Stimulated activated CD8-positive, alpha-beta memory T cell treated with anti-CD3 and anti-CD28 coated beads, Interleukin-4, amount 100 ng/mL, for 48 hours (primary cell): Measurements from ENCODE around the gene FGF2.
"Not testable (repeated sequence)": the region's sequence is repeated elsewhere in the genome, so short reads cannot be mapped to it uniquely, and the experiment has no call there.

ENCODE experiments used
- DNase-seq: peaks from one replicate; pipeline ENCODE4 v3.0.0-alpha.2; 2020

The FGF2 gene

GRCh38 chr4:122898370-122899150 is 71.9 kb downstream of the FGF2 start:
- DNase-seq = no peak

GRCh38 chr4:122899682-122900081 is 73.1 kb downstream of the FGF2 start:
- DNase-seq = no peak

GRCh38 chr4:122900314-122900713 is 73.7 kb downstream of the FGF2 start:
- DNase-seq = no peak

- no peak for DNase-seq
Observed at GRCh38 chr4:122901247-122902010, 74.8 kb downstream of the FGF2 start.

GRCh38 chr4:122903766-122904288 is 77.2 kb downstream of the FGF2 start:
- no peak for DNase-seq

GRCh38 chr4:122906859-122907305 is 80.3 kb downstream of the FGF2 start:
- DNase-seq = no peak

DNA sequence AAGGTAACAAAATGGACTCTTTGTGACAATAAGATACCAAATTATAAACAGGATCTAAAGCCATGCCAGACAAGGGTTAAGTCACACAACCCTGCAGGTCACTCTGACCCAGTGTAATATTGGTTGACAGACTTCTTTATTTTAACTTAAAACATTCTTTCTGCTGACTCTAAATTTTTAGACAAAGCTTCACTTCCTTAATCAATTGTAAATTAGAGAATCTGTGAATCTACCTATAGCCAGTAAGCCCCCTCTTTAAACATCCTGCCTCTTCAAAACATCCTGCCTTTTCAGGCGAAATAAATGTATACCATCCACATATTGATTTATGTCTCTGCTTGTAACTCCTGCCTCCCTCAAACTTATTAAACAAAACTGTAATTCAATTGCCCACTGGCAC is 81.6 kb downstream of the FGF2 start:
- no peak for DNase-seq

GRCh38 chr4:122909683-122910082 is 83.1 kb downstream of the FGF2 start:
- no peak for DNase-seq

DNA sequence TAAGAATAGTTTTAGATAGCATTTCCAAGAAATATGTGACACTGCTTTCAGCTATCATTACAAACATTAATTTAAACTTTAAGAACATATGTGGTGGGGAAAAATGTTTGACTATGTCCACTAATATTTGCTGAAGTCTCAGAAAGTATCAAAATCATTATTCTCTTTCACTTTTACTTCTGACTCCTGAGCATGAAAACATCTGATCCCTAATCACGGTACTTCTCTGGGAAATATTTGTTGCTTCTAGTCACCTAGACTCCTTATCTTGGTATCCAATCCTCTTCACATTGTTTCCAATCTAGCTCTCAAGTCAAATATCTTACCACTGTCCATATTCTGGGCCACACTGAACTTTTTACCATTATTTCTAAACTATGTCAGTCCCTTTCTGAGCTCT is 85.0 kb downstream of the FGF2 start:
- no peak for DNase-seq

DNA sequence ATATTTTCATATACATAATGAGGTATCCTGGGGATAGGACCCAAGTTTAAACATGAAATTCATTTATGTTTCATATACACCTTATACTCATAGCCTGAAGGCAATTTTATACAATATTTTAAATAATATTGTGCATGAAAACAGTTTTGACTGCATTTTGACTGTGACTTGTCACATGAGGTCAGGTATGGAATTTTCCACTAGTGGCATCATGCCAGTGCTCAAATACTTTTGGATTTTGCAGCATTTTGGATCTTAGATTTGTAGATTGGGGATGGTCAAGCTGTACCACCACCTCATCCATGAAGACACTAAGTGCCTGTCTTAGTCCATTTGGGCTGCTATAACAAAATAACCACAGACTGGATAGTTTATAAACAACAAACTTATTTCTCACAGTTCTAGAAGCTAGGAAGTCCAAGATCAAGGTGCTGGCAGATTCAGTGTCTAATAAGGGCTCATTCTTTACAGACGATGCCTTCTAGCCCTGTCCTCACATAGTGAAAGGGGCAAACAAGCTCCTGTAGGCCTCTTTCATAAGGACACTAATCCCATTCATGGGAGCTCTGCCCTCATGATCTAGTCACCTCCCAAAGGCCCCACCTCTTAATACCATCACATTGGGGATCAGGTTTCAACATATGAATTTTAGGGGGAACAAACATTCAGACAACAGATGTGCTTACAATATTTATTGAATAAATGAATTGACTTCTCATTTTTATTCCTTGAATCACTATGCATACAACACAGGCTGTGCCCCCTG is 86.4 kb downstream of the FGF2 start:
- no peak for DNase-seq

GRCh38 chr4:122914292-122914904 is 87.8 kb downstream of the FGF2 start:
- no peak for DNase-seq

DNA sequence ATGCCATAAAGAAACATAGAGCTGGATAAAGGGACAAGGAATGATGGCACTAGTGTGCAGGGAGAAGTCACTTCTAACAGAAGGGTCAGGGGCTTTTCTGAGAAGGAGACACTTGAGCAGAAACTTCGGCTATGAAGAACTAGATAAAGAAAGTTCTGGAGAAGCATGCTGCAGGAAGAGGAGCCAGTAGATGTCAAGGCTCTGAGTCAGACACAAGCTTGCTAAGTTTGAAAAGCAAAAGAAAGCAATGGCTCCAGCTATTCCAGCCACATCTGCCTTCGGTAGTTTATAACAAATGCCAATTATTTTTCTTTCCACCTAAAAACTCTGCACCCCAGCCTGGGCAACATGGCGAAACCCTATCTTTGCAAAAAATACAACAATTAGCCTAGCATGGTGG is 88.3 kb downstream of the FGF2 start:
- no peak for DNase-seq

- no peak for DNase-seq
Observed at GRCh38 chr4:122917731-122918130, 91.1 kb downstream of the FGF2 start.

GRCh38 chr4:122920473-122920872 is 93.8 kb downstream of the FGF2 start:
- no peak for DNase-seq

DNA sequence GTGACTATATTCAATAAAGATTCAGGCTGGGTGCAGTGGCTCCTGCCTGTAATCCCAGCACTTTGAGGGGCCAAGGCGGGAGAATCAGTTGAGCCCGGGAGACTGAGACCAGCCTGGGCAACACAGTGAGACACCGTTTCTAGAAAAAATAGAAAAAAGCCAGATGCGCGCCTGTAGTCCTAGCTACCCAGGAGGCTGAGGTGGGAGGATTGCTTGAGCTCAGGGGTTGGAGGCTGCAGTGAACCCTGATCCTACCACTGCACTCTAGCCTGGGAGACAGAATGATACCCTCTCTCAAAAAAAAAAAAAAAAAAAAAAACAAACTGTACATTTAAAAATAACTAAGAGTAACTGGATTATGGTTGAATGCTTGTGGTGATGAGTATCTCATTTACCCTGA is 94.7 kb downstream of the FGF2 start:
- DNase-seq = no peak

DNA sequence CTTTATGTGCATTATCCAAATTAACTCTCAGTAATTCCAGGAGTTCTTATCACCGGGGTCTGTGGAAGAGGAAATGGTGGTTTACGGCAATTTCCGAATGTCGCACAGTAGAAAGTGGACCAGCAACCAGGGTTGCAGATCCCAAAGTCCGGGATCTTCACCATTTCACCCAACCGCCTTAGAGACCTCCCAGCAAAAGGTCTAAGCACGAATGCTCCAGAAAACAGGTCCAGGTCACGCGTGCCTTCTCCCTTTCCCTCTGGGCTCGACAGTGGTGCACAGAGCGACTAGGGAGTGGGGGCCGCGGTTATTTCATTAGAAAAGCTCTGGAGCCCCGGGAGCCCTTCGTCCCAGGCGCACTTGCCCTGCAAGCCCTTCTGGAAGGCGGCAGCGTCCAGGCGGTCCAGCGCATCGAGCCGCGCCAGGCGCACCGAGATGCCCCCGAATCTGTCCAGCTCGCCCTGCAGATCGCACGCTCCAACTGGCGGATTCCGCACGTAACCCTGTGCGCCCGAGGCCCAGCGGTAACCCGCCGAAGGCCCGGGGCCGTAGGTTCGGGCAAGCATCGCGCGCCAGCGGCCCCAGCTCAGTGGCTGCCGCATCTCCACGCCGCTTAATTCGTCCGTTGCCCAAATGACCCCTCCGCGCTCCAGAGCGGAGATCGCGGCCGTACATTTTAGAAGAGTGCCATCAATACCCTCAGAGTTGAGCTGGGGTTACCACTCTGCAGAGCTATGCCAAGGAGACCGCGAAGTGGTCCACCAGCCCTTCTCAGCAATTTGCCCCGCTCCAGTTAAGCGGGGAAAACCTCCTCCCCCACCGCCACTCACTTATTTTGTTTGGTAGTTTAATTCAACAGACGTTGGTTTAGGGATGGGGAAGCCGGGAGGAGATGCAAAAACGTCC is 95.6 kb downstream of the FGF2 start, which contains the start of gene NUDT6:
Gene NUDT6, minus strand, starts transcription at position 627 of the 906 bp plus-strand sequence. Its CDS starts 25 bp downstream, at position 602.
- DNase-seq = peak; percentile 59

- DNase-seq = peak; percentile 90
Observed at GRCh38 chr4:122922877-122923511, 96.4 kb downstream of the FGF2 start.

DNA sequence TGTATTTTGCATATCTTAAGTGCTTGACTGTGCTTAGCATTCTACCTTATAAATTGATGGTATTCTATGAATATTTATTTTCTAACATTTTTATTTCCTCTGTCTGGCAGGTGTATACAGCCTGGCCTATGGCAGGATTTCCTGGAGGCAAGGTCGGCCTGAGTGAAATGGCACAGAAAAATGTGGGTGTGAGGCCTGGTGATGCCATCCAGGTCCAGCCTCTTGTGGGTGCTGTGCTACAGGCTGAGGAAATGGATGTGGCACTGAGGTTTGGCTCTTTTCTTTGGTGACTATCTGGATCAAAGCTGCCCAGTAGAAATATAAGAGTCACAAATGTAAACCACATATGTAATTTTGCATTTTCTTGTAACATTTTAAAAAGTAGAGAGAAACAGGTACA is 102.3 kb downstream of the FGF2 start:
- DNase-seq = no peak

GRCh38 chr4:122930862-122931261 is 104.2 kb downstream of the FGF2 start:
- DNase-seq = no peak

DNA sequence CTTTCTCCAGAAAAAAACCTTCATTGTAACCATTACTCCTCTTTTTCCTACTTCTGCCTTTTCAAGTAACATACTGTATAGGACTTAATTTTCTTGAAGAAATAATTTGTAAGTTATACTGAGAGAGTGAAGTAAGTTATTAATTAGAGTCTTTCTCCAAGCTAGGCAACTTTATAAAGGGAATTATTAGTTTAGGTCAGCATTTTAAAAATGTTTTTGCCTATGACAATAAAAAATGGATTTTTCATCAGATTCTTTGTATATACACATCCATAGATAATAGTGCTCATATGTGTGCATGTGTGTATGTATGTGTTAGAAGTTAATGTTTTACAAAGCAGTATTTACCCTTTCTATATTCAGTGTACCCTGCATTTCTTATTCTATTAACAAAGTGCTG is 106.1 kb downstream of the FGF2 start:
- no peak for DNase-seq

GRCh38 chr4:122945136-122945535 is 118.5 kb downstream of the FGF2 start:
- not testable (repeated sequence) for DNase-seq
